ENCODE measurements around the gene CD70.

DNA sequence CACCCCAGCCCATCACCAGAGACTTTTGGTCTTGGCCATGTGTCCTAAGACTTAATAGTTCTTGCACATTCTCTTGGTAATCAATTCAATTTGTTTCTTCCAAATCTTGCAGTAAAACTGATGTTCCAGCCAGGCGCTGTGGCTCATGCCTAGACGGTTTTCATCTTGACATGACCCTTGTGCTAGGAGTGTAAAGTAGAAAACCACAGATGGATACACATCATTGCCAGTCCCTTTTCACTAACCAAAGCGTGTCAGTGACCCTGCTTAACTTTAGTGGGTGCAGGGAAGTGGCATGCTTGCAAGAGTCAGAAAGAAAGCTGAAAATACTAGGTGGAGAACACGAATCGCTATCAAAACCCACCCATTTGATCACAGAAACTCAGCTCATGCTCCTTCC lies 18.0 kb upstream of the CD70 start:
- TF ChIP-seq, protein P1, sequence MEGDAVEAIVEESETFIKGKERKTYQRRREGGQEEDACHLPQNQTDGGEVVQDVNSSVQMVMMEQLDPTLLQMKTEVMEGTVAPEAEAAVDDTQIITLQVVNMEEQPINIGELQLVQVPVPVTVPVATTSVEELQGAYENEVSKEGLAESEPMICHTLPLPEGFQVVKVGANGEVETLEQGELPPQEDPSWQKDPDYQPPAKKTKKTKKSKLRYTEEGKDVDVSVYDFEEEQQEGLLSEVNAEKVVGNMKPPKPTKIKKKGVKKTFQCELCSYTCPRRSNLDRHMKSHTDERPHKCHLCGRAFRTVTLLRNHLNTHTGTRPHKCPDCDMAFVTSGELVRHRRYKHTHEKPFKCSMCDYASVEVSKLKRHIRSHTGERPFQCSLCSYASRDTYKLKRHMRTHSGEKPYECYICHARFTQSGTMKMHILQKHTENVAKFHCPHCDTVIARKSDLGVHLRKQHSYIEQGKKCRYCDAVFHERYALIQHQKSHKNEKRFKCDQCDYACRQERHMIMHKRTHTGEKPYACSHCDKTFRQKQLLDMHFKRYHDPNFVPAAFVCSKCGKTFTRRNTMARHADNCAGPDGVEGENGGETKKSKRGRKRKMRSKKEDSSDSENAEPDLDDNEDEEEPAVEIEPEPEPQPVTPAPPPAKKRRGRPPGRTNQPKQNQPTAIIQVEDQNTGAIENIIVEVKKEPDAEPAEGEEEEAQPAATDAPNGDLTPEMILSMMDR (IDR thresholded peaks at IDR 0.05): no peak
- TF ChIP-seq POLR2A (IDR thresholded peaks at IDR 0.05): no peak
- TF ChIP-seq POLR2AphosphoS5 (IDR thresholded peaks at IDR 0.05): no peak
